GM19372 (cell line): ENCODE data around the gene COL6A2.
"Not testable (repeated sequence)": the region's sequence is repeated elsewhere in the genome, so short reads cannot be mapped to it uniquely, and the experiment has no call there.

Experiments used
- ATAC-seq: cut with Tn5 transposase; IDR thresholded peaks from one replicate; pipeline ENCODE4 v1.9.1; 2021; ENCODE audit warnings: mild to moderate bottlenecking, low read depth, moderate library complexity; ENCODE audit not compliant: unreplicated experiment

Gene COL6A2

GRCh38 chr21:46078322-46078977 lies 19.5 kb upstream of the COL6A2 start:
- no peak for ATAC-seq

- ATAC-seq = no peak
These were observed 18.9 kb upstream of the COL6A2 start for GRCh38 chr21:46078978-46079351.

- ATAC-seq = no peak
These were observed 18.4 kb upstream of the COL6A2 start for GRCh38 chr21:46079352-46080170.

- no peak for ATAC-seq
These were observed 17.5 kb upstream of the COL6A2 start for GRCh38 chr21:46080171-46081021.

DNA sequence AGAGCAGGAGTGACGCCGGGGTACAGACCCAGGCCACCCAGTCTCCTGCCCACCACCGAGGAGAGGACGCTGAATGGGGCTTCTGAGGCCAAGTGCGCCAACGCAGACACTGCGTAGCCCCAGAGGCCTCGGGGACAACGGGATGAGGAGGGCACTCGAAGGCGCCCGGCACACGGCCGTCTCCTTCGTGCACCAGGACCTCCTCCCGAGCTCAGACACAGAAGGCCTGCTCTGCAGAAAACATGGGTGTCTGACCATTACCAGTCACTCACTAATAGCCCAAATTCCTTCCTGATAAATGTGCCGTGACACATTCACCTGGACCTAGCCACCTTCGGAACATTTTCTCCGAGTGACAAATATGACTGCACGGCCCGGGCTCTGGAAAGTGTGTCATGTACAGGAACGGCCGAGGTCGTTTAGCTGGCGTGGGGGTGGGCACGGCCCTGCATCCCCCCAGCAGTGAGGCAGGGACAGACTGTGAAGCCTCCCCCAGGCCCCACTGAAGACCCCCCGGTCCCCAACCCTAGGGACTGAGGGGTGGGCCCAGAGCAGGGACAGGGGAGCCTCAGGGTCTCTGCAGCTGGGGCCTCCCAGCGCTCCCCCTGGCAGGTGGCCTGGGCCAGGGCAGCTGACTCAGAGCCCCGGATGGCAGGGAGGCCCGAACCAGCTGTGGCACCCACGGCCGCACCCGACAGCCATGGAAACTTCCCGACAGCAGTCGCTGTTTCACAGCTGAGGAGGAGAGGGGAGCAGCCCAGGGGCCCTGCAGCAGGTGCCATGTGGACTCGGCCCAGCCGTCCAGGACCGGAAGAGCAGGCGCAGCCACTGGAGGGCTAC lies 16.7 kb upstream of the COL6A2 start:
- ATAC-seq = no peak

GRCh38 chr21:46081862-46082712 lies 15.8 kb upstream of the COL6A2 start:
- no peak for ATAC-seq

GRCh38 chr21:46082713-46082962 lies 15.3 kb upstream of the COL6A2 start:
- ATAC-seq = no peak

GRCh38 chr21:46082963-46083790 lies 14.7 kb upstream of the COL6A2 start:
- ATAC-seq = no peak

DNA sequence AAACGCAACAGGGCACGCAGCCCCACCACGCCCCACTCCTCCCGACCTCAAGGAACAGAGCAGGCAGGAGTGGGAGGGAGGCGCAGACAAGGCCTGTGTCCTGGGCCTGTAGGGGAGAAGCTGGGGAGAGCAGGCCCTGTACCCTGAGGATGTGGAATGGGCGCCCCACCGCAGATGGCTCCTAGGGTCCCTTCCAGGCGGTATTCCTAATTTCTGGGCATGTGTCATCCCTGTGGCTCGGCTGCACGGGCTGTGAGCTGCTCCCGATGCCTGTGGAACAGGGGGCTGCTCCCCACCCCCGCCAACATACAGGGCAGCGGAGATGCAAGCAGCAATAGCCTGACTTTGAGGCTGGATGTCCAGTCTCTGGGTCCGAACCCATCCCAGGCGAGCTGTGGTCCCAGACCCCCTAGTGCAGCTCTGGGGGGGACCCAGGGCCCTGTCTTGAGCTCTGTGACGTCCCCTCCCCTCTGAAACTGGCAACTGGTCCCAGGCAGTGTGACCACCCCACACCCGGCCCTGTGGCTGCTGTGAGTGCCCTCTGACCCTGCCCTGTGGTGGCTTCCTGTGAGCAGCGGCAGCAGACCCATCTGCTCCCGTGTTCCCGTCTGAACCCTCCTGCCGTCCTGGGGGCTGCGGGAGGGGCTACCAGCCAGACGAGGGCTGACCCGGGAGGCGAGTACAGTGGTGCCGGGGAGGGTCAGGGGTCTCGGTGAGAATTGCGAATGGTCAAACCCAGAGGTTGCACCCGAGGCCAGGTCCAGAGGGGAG lies 13.9 kb upstream of the COL6A2 start:
- no peak for ATAC-seq

DNA sequence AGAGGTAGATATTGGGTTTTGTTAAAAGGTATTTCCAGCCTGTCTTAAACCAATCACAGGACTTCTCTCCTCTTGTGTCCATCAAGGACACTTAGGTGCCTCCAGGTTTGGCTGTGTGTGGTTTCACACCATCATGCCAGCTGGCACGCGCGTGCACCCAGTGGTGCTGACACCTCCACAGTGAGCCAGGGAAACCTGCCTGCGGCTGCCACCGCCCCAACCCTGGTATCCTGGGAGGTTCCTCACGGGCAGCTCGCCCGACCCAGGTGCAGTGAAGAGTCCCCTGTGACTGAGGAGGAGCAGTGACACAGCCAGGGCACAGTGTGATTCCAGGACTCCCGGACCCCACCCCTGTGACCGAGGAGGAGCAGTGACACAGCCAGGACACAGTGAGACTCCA lies 13.2 kb upstream of the COL6A2 start:
- ATAC-seq = no peak

- ATAC-seq = not testable (repeated sequence)
These were observed 12.7 kb upstream of the COL6A2 start for GRCh38 chr21:46085259-46085658.

GRCh38 chr21:46087641-46088040 lies 10.3 kb upstream of the COL6A2 start:
- ATAC-seq = no peak

DNA sequence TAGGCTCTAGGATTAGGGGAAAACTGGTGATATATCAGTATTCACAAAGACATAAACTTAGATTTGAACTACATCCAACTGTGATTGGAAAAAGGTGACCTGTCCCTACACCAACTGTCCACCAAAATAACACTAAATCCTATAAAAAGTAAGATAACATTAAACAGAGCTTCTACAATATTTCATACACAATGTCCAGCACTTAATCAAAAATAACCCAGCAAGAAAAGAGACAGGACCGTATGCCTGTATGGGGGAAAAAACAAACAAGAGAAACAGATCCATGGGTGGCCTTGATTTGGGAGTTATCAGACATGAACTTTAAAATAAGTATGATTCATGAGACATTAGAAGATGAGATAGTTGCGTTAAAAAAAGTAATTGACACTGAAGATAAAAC lies 9.7 kb upstream of the COL6A2 start:
- ATAC-seq = no peak

DNA sequence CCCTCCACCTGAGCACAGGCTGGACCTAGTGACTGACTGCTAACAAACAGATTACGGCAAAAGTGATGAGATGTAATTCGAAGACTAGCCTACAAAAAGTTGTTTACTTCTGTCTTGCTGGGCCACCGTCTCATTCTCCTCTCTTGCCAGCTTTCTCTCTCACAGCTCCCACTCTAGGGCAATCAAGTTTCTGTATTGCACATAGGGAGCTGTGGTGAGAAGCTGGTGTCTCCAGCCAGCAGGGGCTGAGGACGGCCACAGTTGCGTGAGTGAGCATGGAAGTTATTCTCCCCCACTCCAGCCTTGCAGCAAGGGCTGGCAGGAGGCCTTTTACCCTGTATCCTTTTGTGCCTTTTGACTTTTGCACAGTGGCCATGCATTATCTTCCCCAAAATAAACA lies 8.6 kb upstream of the COL6A2 start:
- no peak for ATAC-seq

DNA sequence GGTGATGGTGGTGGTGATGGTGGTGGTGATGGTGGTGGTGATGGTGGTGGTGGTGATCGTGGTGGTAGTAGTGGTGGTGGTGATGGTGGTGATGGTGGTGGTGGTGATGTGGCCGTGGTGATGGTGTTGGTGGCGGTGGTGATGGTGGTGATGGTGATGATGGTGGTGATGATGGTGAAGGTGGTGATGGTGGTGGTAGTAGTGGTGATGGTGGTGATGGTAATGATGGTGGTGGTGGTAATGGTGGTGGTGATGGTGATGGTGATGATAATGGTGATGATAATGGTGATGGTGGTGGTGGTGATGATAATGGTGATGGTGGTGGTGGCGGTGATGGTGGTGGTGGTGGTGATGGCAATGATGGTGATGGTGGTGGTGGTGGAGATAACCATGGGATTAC lies 6.8 kb upstream of the COL6A2 start:
- no peak for ATAC-seq

DNA sequence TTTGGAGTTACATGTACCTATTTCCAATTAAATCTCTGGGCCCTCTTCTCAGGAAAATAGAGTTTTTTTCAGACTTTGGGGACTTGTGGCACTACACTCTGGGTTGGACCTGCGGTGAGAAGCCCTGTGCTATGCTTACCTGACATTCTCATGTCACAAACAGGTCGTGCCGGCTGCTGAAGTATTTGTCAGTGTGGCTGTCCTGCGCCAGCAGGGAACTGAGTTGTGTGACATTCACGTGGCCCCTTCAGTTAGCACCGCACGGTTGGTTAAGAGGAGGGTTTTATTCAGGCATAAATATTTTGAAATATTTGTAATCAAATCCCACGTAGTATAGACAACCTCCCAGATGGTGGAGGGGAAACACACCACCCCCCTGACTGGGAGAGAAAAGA lies 6.3 kb upstream of the COL6A2 start:
- no peak for ATAC-seq

DNA sequence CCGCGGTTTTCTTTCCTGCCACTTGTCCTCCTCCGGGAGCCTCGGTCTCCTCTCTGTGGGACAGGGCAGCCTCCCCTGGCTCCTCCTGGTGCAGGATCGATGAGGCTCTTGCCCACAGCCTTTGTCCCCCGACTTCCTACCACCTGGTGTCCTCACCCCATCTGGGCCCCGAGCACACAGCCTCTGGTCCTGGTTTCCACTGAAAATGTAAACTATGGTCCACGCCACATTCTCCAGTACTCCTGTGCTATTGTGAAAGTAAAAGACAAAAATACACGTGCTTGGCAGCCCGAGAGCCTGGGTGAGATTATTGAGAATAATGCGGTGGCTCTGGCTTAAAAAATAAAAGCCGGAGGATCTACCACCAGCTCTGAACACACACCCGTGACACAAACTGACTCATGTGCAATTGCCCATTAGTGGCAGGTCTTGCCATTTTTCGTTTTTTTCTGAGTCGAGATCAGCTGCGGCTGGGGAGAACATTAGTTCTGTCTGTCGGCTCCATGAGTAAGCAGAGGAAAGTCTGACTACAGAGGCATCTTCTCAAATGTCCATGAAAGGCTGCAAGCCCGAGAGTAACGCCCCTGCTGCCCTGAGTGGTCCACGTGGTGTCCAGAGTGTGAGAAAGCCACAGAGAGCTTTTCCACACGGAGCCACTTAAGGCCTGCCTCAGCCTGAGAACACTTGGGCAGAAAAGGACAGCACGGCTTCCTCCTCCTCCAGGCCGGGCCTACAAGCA lies 5.7 kb upstream of the COL6A2 start:
- no peak for ATAC-seq
